ENCODE measurements around the gene LSM4. TPM values are rescaled to one million over a fixed set of nuclear protein-coding genes. Genes with fewer than 3 reads are reported as not detected.

LSM4 gene
- total RNA-seq, 4 donors from 2014 or later, result 70.4 to 167 (median 156) TPM

GRCh38 chr19:18289471-18290301 is 33.2 kb downstream of the LSM4 start:
- H3K4me1 ChIP-seq, result peaks cover 0 to 72% (median 30%) of the 10 kb centered on the region in 4 donors
- H3K36me3 ChIP-seq, result no peaks in the 10 kb centered on the region
- H3K27ac ChIP-seq, result peak overlapping the region; percentile 96 to 100 (median 98)
- H3K4me3 ChIP-seq, result no peak overlapping the region
- no peak for DNase-seq (ENCODE audit: low spot score in 2 of 2)
- 60 to 62% methylated on average over 12 of the region's 12 CpGs for WGBS, 2 donors
- H3K9me3 ChIP-seq, result no peaks in the 10 kb centered on the region
- TF ChIP-seq EP300 (IDR thresholded peaks at IDR 0.05), result no peak
- TF ChIP-seq, protein P1, sequence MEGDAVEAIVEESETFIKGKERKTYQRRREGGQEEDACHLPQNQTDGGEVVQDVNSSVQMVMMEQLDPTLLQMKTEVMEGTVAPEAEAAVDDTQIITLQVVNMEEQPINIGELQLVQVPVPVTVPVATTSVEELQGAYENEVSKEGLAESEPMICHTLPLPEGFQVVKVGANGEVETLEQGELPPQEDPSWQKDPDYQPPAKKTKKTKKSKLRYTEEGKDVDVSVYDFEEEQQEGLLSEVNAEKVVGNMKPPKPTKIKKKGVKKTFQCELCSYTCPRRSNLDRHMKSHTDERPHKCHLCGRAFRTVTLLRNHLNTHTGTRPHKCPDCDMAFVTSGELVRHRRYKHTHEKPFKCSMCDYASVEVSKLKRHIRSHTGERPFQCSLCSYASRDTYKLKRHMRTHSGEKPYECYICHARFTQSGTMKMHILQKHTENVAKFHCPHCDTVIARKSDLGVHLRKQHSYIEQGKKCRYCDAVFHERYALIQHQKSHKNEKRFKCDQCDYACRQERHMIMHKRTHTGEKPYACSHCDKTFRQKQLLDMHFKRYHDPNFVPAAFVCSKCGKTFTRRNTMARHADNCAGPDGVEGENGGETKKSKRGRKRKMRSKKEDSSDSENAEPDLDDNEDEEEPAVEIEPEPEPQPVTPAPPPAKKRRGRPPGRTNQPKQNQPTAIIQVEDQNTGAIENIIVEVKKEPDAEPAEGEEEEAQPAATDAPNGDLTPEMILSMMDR (IDR thresholded peaks at IDR 0.05), result no peak
- TF ChIP-seq POLR2A (IDR thresholded peaks at IDR 0.05), result no peak
- no peaks in the 10 kb centered on the region for H3K27me3 ChIP-seq

DNA sequence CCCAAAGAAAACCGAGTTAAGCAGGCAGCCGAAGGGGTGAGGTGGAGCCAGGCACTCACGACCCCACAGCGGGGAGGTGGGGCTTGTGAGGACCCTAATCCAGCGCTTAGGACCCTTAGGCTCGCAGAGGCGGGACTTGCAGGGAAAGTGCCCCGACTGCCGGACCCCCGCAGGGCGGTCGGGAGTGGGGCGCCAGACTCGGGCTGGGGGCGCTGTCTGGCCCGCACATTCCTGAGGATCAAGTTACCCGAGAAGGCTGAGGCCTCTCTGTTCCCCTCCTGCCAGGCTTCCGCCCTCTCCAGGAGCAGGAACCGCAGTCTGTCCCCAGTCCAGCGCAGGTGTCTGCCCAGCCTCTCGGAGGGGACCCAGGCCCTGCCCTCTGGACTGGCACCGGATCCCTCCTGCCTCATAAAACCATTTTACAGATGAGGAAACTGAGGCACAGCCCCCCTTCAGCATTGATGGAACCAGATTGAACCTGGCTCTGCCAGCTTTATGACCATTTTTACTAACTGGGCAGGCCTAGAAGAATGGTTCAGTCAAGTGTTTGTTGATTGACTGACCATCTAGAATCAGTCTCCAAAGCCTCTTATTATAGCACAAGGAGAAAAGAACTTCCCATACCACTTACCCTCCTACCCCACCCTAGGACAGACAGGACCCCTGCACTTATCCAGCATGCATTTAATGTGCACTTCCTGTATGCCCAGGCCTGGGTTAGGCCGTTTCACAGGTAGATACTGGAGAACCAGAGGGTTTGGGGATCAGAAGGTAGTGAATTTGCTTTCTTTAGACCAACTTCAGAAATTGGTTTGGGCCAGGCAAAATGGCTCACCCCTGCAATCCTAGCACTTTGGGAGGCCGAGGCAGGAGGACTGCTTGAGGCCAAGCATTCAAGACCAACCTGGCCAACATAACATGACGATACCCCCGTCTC is 34.8 kb downstream of the LSM4 start:
- no peak for DNase-seq (ENCODE audit: low spot score in 2 of 2)
- 39 to 49% methylated on average over 21 to 25 of the region's 26 CpGs for WGBS, 2 donors
- peak overlapping the region; percentile 3 to 100 (median 89) for H3K27ac ChIP-seq
- no peaks in the 10 kb centered on the region for H3K9me3 ChIP-seq
- no peak overlapping the region for H3K4me3 ChIP-seq
- TF ChIP-seq, protein P1 (IDR thresholded peaks at IDR 0.05), result no peak
- no peak for TF ChIP-seq EP300 (IDR thresholded peaks at IDR 0.05)
- TF ChIP-seq POLR2A (IDR thresholded peaks at IDR 0.05), result no peak
- no peaks in the 10 kb centered on the region for H3K36me3 ChIP-seq
- H3K27me3 ChIP-seq, result no peaks in the 10 kb centered on the region
- peaks cover 0 to 73% (median 32%) of the 10 kb centered on the region in 4 donors for H3K4me1 ChIP-seq

DNA sequence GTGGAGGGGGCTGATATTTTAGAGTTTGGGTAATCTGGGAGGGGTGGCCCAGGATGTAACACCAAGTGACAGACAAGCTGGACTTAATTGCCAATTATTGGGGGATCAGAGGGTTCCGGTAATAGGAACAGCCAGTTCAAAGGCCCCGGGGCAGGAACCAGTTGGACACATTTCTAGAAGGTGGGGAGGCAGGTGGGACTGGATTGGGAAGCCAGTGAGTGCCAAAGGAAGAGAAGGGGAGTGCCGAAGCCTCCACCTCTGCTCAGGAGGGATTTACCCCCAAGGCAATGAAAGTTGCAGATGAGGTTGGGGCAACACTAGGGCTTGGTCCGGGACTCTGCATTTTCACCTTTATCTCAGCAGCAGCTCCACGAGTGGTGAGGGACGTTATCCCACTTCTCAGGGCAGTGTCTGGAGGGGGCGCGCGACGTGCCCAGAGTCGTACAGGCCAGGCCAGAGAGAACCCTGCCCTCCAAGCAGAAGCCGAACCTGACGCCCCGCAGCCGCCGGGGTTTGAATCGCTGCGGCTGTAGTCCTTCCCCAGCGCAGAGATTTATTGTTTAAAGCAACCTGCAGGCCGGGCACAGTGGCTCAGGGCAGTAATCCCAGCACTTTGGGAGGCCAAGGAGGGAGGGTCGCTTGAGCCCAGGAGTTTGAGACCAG is 35.8 kb downstream of the LSM4 start:
- Histone ChIP-seq H3K27ac (peak overlapping the region; percentile 3 to 100 (median 89)), H3K4me3 (no peak overlapping the region), H3K27me3 (no peaks in the 10 kb centered on the region), H3K9me3 (no peaks in the 10 kb centered on the region), H3K36me3 (no peaks in the 10 kb centered on the region), H3K4me1 (peaks cover 0 to 77% (median 38%) of the 10 kb centered on the region in 4 donors)
- no peak for DNase-seq (ENCODE audit: low spot score in 2 of 2)
- WGBS, 2 donors, result 70 to 81% methylated on average over 16 to 21 of the region's 21 CpGs
- TF ChIP-seq, protein P1 (IDR thresholded peaks at IDR 0.05), result no peak
- no peak for TF ChIP-seq EP300 (IDR thresholded peaks at IDR 0.05)
- TF ChIP-seq POLR2A (IDR thresholded peaks at IDR 0.05), result no peak

DNA sequence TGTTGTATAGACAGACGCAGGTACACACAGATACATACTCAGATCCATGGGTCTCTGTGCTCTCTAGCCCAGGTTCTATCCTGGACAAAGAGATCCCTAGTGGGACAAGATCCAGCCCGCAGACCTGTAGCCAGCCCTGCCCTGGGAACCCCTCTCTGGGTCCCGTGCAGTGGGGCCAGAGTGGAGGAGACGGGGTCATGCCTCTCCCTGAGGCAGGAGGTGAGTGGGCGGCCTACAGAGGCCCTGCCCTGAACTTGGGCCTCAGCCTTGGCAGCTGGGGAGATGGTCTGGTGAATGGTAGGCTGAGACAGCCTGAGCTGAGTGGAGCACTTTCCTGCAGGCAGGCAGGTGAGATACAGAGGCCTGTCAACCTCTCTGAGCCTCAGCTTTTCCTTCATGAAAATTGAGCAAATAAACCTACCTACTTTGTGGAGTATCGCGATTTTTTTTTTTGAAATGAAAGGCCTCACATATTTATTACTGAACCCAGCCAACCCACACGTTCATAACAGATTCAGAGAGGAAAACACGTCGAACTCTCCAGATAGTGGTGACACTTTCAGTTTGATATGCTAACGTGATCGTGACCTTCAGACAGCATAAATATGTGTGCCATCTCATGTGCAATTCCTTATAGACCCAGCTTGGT is 38.0 kb downstream of the LSM4 start:
- no peak for DNase-seq (ENCODE audit: low spot score in 2 of 2)
- Histone ChIP-seq H3K27me3 (no peaks in the 10 kb centered on the region), H3K4me3 (no peak overlapping the region), H3K36me3 (peaks cover 0 to 5% (median 0%) of the 10 kb centered on the region in 3 donors), H3K9me3 (no peaks in the 10 kb centered on the region), H3K27ac (peak overlapping the region in 3 of 4 donors; percentile 80 to 100 (median 98)), H3K4me1 (peaks cover 0 to 60% (median 23%) of the 10 kb centered on the region in 4 donors)
- 28 to 38% methylated on average over 10 to 12 of the region's 12 CpGs for WGBS, 2 donors
- TF ChIP-seq POLR2A (IDR thresholded peaks at IDR 0.05) (no peak), EP300 (IDR thresholded peaks at IDR 0.05) (peak in 1 of 2 donors; percentile 33)
- TF ChIP-seq, protein P1 (IDR thresholded peaks at IDR 0.05), result no peak
